ENCODE results near the gene PASK. TPM values are rescaled to one million over a fixed set of nuclear protein-coding genes. Genes with fewer than 3 reads are reported as not detected.

Gene PASK
- total RNA-seq, 1 experiment from 2014 or later, result 45.8 TPM

DNA sequence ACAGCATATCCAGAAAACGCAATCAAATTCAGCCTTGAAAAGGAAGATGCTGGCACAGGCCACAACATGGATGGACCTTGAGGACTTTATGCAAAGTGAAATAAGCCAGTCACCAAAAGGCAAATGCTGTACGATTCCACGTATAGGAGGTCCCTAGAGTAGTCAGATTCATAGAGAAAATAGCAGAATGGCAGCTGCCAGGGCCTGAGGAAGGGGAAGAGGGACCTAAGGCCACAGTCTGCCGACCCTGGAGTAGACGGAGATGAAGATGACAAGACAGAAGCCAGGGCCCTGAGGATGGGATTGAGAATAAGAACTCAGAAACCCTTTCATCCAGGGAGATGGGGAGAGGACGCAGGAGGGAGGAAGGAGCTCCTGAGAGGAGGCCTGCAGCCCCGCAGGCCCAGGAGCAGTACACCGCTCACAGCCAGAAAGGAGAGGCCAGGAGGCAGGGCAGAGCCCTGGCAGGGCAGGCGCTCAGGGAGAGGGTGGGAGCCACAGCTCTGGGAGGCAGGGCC, 39.1 kb downstream of the PASK start (continued):
- TF ChIP-seq, protein P1, sequence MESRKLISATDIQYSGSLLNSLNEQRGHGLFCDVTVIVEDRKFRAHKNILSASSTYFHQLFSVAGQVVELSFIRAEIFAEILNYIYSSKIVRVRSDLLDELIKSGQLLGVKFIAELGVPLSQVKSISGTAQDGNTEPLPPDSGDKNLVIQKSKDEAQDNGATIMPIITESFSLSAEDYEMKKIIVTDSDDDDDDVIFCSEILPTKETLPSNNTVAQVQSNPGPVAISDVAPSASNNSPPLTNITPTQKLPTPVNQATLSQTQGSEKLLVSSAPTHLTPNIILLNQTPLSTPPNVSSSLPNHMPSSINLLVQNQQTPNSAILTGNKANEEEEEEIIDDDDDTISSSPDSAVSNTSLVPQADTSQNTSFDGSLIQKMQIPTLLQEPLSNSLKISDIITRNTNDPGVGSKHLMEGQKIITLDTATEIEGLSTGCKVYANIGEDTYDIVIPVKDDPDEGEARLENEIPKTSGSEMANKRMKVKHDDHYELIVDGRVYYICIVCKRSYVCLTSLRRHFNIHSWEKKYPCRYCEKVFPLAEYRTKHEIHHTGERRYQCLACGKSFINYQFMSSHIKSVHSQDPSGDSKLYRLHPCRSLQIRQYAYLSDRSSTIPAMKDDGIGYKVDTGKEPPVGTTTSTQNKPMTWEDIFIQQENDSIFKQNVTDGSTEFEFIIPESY (IDR thresholded peaks at IDR 0.05; ENCODE audit: extremely low read depth, insufficient replicate concordance, low read length), result no peak
- TF ChIP-seq, protein P2, sequence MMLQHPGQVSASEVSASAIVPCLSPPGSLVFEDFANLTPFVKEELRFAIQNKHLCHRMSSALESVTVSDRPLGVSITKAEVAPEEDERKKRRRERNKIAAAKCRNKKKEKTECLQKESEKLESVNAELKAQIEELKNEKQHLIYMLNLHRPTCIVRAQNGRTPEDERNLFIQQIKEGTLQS (IDR thresholded peaks at IDR 0.05), result no peak
- no peak for TF ChIP-seq SRF (IDR thresholded peaks at IDR 0.05; ENCODE audit: low read depth)
- no peak for TF ChIP-seq EZH2 (IDR thresholded peaks at IDR 0.05)
- TF ChIP-seq JUND (IDR thresholded peaks at IDR 0.05), result no peak
- no peak for TF ChIP-seq FOSL1 (IDR thresholded peaks at IDR 0.05; ENCODE audit: low read depth)
- TF ChIP-seq SP1 (IDR thresholded peaks at IDR 0.05; ENCODE audit: low read depth), result no peak
- no peak for TF ChIP-seq EGR1 (IDR thresholded peaks at IDR 0.05; ENCODE audit: low read depth)
- no peak for TF ChIP-seq ELF1 (IDR thresholded peaks at IDR 0.05; ENCODE audit: borderline replicate concordance, low read depth)

DNA sequence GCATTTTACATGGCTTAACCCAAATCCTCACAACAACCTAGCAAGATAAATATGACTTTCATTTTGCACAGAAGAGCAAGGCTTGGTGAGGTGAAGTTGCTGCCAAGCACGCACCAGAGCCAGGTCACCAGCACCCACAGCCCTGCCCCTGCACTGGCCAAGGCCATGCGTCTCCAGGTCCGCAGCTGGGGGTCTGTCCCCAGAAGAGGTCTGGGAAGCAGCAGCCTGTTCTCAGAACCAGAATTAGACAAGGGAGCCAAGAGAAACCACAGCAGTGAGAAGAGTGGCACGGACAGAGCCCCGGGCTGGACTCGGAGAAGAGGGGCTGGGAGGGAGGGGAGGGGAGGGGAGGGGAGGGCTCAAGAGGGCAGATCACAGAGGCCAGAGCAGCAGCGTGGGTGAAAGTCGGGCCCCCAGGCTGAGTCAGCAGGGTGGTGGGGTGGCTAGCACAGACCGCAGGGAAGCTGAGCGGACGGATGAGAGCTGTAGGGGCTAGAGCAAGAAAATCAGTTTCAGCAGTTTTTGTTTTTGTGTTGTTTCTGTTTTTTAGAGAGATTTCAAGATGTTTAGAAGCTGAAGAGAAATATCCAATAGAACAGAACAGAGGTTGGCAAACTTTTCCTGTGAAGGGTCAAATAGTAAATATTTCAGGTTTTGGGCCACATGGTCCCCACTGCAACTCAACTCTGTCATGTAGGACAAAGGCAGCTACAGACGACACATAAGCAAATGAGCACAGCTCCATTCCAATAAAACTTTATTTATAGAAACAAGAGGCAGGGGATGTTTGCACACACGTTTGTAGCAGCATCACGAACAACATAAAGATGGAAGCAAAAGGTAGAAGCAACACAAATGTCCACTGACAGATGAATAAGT, 39.8 kb downstream of the PASK start:
- Histone ChIP-seq H3K79me2 (ENCODE audit: insufficient read depth, low read length) (no peaks in the 10 kb centered on the region), H4K20me1 (ENCODE audit: insufficient read depth) (no peaks in the 10 kb centered on the region), H3K4me3 (replicated peaks in 1 of 2; ENCODE audit: low read depth in 1 of 2, low read length in 2 of 2) (no peak overlapping the region), H3K9me2 (ENCODE audit: insufficient read depth) (no peaks in the 10 kb centered on the region), H2AFZ (ENCODE audit: low read depth, low read length, poor library complexity, severe bottlenecking) (no peak overlapping the region), H3K27ac (ENCODE audit: low read depth, low read length) (no peak overlapping the region), H3K4me2 (ENCODE audit: low read length) (no peak overlapping the region), H3K27me3 (ENCODE audit: insufficient read depth, low read length) (no peaks in the 10 kb centered on the region), H3K36me3 (ENCODE audit: control insufficient read depth in 1 of 2, insufficient read depth in 2 of 2, low read length in 2 of 2) (peaks cover 0 to 4% of the 10 kb centered on the region in 2 experiments; a peak in 1 of 4 replicates), H3K9ac (ENCODE audit: low read length) (no peak overlapping the region), H3K4me1 (ENCODE audit: control insufficient read depth in 1 of 2, insufficient read depth in 2 of 2, low read length in 2 of 2) (no peaks in the 10 kb centered on the region), H3K9me3 (ENCODE audit: control insufficient read depth in 1 of 2, insufficient read depth in 1 of 2, low read depth in 1 of 2, low read length in 2 of 2) (no peaks in the 10 kb centered on the region)
- ATAC-seq (no peak), DNase-seq (ENCODE audit: low read depth, low spot score) (no peak)
- RAD21 ChIA-PET (ENCODE audit: low non-redundant PET in 1 of 2, low total read pairs in 2 of 2, uncharacterized antibody in 2 of 2, unreplicated experiment in 2 of 2), result no interaction called here
- TF ChIP-seq, protein P3, sequence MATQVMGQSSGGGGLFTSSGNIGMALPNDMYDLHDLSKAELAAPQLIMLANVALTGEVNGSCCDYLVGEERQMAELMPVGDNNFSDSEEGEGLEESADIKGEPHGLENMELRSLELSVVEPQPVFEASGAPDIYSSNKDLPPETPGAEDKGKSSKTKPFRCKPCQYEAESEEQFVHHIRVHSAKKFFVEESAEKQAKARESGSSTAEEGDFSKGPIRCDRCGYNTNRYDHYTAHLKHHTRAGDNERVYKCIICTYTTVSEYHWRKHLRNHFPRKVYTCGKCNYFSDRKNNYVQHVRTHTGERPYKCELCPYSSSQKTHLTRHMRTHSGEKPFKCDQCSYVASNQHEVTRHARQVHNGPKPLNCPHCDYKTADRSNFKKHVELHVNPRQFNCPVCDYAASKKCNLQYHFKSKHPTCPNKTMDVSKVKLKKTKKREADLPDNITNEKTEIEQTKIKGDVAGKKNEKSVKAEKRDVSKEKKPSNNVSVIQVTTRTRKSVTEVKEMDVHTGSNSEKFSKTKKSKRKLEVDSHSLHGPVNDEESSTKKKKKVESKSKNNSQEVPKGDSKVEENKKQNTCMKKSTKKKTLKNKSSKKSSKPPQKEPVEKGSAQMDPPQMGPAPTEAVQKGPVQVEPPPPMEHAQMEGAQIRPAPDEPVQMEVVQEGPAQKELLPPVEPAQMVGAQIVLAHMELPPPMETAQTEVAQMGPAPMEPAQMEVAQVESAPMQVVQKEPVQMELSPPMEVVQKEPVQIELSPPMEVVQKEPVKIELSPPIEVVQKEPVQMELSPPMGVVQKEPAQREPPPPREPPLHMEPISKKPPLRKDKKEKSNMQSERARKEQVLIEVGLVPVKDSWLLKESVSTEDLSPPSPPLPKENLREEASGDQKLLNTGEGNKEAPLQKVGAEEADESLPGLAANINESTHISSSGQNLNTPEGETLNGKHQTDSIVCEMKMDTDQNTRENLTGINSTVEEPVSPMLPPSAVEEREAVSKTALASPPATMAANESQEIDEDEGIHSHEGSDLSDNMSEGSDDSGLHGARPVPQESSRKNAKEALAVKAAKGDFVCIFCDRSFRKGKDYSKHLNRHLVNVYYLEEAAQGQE (IDR thresholded peaks at IDR 0.05; ENCODE audit: low read depth), result no peak
- TF ChIP-seq, protein P1 (IDR thresholded peaks at IDR 0.05; ENCODE audit: extremely low read depth, insufficient replicate concordance, low read length), result no peak
- TF ChIP-seq YY1 (IDR thresholded peaks at IDR 0.05; ENCODE audit: extremely low read depth, insufficient replicate concordance, low read depth, low read length) (no peak), ZFX (IDR thresholded peaks at IDR 0.05) (no peak), SIN3A (IDR thresholded peaks at IDR 0.05; ENCODE audit: low read depth) (no peak), RAD21 (IDR thresholded peaks at IDR 0.05; ENCODE audit: low read depth) (no peak)
- no TSS peak for BruUV-seq (replicated peaks)
- POLR2A ChIA-PET, result no interaction called here
- CTCF ChIA-PET, result no interaction called here
- intact Hi-C loops (cut with micrococcal nuclease), result no loop called here

All from HCT116 (cell line).